ENCODE measurements around the gene TRAF2.

Gene TRAF2

DNA sequence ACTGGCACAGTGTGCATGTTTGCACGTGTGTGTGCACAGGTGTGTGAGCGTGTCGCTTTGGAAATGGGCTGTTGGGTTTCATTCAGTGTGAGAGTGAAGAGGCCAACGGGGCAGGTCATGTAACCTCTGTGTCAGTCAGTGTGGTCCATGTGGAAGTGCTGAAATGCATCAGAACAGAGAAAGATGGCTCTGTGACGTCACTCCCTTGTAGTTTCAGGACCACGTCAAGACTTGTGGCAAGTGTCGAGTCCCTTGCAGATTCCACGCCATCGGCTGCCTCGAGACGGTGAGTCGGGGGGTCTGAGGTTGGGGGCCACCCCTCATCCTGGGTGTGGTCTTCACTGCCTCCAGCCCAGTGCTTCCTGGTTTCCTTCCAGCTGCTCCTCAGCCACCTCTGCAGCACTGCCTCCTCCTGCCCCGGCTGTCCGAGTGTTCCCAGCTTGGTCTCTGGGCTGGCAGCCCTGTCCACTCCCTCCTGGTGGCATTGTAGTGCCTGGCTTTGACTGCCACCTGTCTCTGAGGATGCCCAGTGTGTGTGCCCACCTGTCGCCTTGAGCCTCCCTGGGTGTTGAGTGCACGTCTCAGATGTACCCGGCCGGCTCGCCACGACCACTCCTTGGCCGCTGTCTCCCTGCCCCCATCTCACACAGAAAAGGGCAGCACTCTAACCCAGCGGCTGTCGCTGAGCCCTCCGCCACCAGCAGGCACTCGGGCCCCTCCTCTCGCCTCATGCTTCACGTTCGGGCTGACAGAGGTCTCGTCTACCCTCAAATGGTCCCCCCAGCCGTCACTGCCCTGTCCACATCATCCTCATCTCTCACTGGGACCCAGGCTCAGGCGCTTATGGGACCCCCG is 30.2 kb downstream of the TRAF2 start:
- Mint-ChIP-seq H3K27me3 (ENCODE audit: low read depth) (no peaks in the 10 kb centered on the region), H3K4me1 (no peaks in the 10 kb centered on the region), H3K36me3 (ENCODE audit: low read depth) (peaks cover 32% of the 10 kb centered on the region), H3K27ac (no peak overlapping the region), H3K9me3 (no peaks in the 10 kb centered on the region), H3K4me3 (no peak overlapping the region)
- TF ChIP-seq, protein P1, sequence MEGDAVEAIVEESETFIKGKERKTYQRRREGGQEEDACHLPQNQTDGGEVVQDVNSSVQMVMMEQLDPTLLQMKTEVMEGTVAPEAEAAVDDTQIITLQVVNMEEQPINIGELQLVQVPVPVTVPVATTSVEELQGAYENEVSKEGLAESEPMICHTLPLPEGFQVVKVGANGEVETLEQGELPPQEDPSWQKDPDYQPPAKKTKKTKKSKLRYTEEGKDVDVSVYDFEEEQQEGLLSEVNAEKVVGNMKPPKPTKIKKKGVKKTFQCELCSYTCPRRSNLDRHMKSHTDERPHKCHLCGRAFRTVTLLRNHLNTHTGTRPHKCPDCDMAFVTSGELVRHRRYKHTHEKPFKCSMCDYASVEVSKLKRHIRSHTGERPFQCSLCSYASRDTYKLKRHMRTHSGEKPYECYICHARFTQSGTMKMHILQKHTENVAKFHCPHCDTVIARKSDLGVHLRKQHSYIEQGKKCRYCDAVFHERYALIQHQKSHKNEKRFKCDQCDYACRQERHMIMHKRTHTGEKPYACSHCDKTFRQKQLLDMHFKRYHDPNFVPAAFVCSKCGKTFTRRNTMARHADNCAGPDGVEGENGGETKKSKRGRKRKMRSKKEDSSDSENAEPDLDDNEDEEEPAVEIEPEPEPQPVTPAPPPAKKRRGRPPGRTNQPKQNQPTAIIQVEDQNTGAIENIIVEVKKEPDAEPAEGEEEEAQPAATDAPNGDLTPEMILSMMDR (IDR thresholded peaks at IDR 0.05; ENCODE audit: unreplicated experiment in 3 of 3): no peak

DNA sequence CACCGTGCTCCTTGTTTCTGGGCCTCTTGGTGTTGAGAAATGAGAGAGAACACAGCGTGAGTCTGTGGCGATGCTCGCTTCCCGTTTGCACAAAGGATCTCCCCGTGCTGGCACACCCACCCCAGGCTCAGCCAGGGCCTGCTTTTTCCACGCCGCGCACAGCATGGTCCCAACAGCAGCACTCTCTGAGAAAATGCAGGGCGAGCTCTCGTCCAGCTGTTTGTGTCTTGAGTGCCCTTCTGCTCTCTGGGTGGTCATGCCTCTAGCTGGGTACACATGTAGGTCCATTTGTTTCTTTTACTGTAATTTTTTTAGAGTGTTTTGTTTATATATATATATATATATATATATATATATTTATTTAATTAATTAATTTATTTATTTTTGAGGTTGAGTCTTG is 31.6 kb downstream of the TRAF2 start:
- H3K4me3 Mint-ChIP-seq: no peak overlapping the region
- no peaks in the 10 kb centered on the region for H3K27me3 Mint-ChIP-seq (ENCODE audit: low read depth)
- TF ChIP-seq, protein P1 (IDR thresholded peaks at IDR 0.05; ENCODE audit: unreplicated experiment in 3 of 3): no peak
- peaks cover 32% of the 10 kb centered on the region for H3K36me3 Mint-ChIP-seq (ENCODE audit: low read depth)
- H3K9me3 Mint-ChIP-seq: no peaks in the 10 kb centered on the region
- H3K27ac Mint-ChIP-seq: no peak overlapping the region
- no peaks in the 10 kb centered on the region for H3K4me1 Mint-ChIP-seq

DNA sequence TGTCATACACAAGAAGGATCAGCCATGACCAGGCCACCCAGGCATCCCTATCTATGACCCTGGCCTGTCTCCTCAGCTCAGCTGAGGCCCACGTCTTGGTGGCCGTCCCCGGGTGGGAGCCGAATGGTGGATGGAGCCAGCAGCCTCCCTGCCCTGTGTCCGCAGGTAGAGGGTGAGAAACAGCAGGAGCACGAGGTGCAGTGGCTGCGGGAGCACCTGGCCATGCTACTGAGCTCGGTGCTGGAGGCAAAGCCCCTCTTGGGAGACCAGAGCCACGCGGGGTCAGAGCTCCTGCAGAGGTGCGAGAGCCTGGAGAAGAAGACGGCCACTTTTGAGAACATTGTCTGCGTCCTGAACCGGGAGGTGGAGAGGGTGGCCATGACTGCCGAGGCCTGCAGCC is 33.8 kb downstream of the TRAF2 start:
- Mint-ChIP-seq H3K9me3 (no peaks in the 10 kb centered on the region), H3K27me3 (ENCODE audit: low read depth) (no peaks in the 10 kb centered on the region), H3K4me1 (no peaks in the 10 kb centered on the region), H3K36me3 (ENCODE audit: low read depth) (peaks cover 30% of the 10 kb centered on the region), H3K4me3 (no peak overlapping the region), H3K27ac (no peak overlapping the region)
- TF ChIP-seq, protein P1 (IDR thresholded peaks at IDR 0.05; ENCODE audit: unreplicated experiment in 3 of 3): no peak

DNA sequence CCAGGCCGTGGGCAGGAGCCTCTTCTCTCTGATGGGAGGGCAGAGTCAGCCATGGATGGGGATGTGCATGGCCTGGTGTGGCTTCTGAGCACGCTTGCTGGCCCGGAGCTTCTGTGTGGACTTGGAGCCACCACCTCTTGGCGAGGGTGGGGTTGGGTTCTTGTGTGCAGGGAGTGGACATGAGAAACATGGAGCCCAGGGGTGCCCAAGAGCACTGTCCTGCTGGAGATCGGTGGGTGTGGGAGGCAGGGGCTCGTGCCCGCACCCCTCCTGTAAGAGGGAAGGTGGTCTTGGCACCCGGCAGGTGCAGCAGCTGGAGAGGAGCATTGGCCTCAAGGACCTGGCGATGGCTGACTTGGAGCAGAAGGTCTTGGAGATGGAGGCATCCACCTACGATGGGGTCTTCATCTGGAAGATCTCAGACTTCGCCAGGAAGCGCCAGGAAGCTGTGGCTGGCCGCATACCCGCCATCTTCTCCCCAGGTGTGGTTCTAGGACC is 34.5 kb downstream of the TRAF2 start:
- peaks cover 29% of the 10 kb centered on the region for H3K36me3 Mint-ChIP-seq (ENCODE audit: low read depth)
- TF ChIP-seq, protein P1 (IDR thresholded peaks at IDR 0.05; ENCODE audit: unreplicated experiment in 3 of 3): no peak
- H3K9me3 Mint-ChIP-seq: no peaks in the 10 kb centered on the region
- no peaks in the 10 kb centered on the region for H3K27me3 Mint-ChIP-seq (ENCODE audit: low read depth)
- H3K27ac Mint-ChIP-seq: no peak overlapping the region
- H3K4me3 Mint-ChIP-seq: no peak overlapping the region
- H3K4me1 Mint-ChIP-seq: no peaks in the 10 kb centered on the region

DNA sequence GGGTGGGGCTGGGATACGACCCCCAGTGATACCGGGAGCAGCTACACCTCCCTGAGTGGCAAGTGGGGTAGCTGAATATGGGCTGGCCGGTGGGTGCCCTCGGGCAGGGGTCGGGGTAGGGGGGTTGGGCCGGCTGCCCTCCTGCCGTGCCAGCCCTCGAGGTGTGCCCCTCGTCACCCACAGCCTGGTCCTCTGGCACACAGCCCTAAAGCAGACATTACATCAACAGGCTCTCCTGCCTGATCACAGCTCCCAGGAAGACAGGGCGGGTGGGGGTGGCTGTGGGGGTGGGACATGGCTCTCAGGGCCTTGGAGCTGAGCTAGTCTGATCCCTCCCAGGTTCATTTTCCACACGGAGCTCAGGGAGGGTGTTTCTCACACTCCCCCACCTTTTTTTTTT is 35.0 kb downstream of the TRAF2 start:
- TF ChIP-seq, protein P1 (IDR thresholded peaks at IDR 0.05; ENCODE audit: unreplicated experiment in 3 of 3): no peak
- H3K9me3 Mint-ChIP-seq: no peaks in the 10 kb centered on the region
- H3K4me3 Mint-ChIP-seq: no peak overlapping the region
- H3K36me3 Mint-ChIP-seq (ENCODE audit: low read depth): peaks cover 24% of the 10 kb centered on the region
- H3K4me1 Mint-ChIP-seq: no peaks in the 10 kb centered on the region
- H3K27me3 Mint-ChIP-seq (ENCODE audit: low read depth): no peaks in the 10 kb centered on the region
- H3K27ac Mint-ChIP-seq: no peak overlapping the region

DNA sequence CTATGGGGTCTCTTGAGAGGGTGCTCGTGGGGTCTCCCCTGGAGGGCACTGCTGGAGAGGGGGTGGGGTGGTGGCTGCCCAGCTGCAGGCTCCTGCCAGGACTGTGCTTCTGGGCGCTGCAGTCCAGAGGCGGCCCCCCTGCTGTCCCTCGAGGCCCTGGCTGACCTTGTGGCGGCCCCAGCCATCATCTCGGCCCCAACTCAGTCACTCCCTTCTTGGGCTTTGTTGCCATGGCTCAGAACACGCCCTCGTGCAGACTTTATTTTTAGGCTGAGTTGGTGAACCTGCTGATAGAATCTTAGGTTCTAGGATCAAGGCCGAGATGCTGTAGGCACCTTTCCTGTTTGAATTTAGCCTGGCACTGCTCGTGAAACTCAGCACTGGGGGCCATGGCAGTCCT is 35.4 kb downstream of the TRAF2 start:
- Mint-ChIP-seq H3K27ac (no peak overlapping the region), H3K36me3 (ENCODE audit: low read depth) (peaks cover 22% of the 10 kb centered on the region)

More for the DNA sequence above, 35.4 kb downstream of the TRAF2 start:
- no peak overlapping the region for H3K4me3 Mint-ChIP-seq
- no peaks in the 10 kb centered on the region for H3K27me3 Mint-ChIP-seq (ENCODE audit: low read depth)
- TF ChIP-seq, protein P1 (IDR thresholded peaks at IDR 0.05; ENCODE audit: unreplicated experiment in 3 of 3): no peak
- no peaks in the 10 kb centered on the region for H3K4me1 Mint-ChIP-seq
- no peaks in the 10 kb centered on the region for H3K9me3 Mint-ChIP-seq
